GM21447 (cell line): Measurements from ENCODE around the gene NCAM1.

Experiments
- ATAC-seq: cut with Tn5 transposase; IDR thresholded peaks from one replicate; pipeline ENCODE4 v1.9.1; 2021; ENCODE audit not compliant: unreplicated experiment

The NCAM1 gene

GRCh38 chr11:112967082-112967481, 5.9 kb downstream of the NCAM1 start:
- ATAC-seq, result no peak

- no peak for ATAC-seq
Measured at GRCh38 chr11:112968941-112969713, 7.9 kb downstream of the NCAM1 start.

- no peak for ATAC-seq
Measured at GRCh38 chr11:112971195-112971594, 10.0 kb downstream of the NCAM1 start.

GRCh38 chr11:112971827-112972226, 10.6 kb downstream of the NCAM1 start:
- ATAC-seq, result no peak

GRCh38 chr11:112972399-112973145, 11.4 kb downstream of the NCAM1 start:
- no peak for ATAC-seq

GRCh38 chr11:112975051-112975450, 13.8 kb downstream of the NCAM1 start:
- ATAC-seq, result no peak

- no peak for ATAC-seq
Measured at GRCh38 chr11:112975493-112975892, 14.3 kb downstream of the NCAM1 start.

- no peak for ATAC-seq
Measured at GRCh38 chr11:112977755-112978154, 16.5 kb downstream of the NCAM1 start.

GRCh38 chr11:112983887-112984286, 22.7 kb downstream of the NCAM1 start:
- no peak for ATAC-seq

GRCh38 chr11:112989198-112989597, 28.0 kb downstream of the NCAM1 start:
- ATAC-seq, result no peak

GRCh38 chr11:112993808-112994207, 32.6 kb downstream of the NCAM1 start:
- ATAC-seq, result no peak

GRCh38 chr11:112995423-112996090, 34.3 kb downstream of the NCAM1 start:
- no peak for ATAC-seq

- ATAC-seq, result no peak
Measured at GRCh38 chr11:112996994-112997393, 35.8 kb downstream of the NCAM1 start.

- ATAC-seq, result no peak
Measured at GRCh38 chr11:112997857-112998466, 36.7 kb downstream of the NCAM1 start.

- no peak for ATAC-seq
Measured at GRCh38 chr11:112999520-112999919, 38.3 kb downstream of the NCAM1 start.

- no peak for ATAC-seq
Measured at GRCh38 chr11:113001709-113002108, 40.5 kb downstream of the NCAM1 start.

GRCh38 chr11:113006896-113007445, 45.8 kb downstream of the NCAM1 start:
- ATAC-seq, result no peak

- ATAC-seq, result no peak
Measured at GRCh38 chr11:113014262-113015097, 53.3 kb downstream of the NCAM1 start.

GRCh38 chr11:113015098-113015455, 53.9 kb downstream of the NCAM1 start:
- no peak for ATAC-seq

- ATAC-seq, result no peak
Measured at GRCh38 chr11:113016905-113017304, 55.7 kb downstream of the NCAM1 start.
